GM19438 (cell line): Measurements from ENCODE around the gene PACS1.
A peak's percentile ranks its signal among the peaks of the same experiment; 100 is the strongest.

Experiments used
- ATAC-seq: cut with Tn5 transposase; IDR thresholded peaks from one replicate; pipeline ENCODE4 v1.9.1; 2021; ENCODE audit warnings: low read depth; ENCODE audit not compliant: unreplicated experiment

Gene PACS1

DNA sequence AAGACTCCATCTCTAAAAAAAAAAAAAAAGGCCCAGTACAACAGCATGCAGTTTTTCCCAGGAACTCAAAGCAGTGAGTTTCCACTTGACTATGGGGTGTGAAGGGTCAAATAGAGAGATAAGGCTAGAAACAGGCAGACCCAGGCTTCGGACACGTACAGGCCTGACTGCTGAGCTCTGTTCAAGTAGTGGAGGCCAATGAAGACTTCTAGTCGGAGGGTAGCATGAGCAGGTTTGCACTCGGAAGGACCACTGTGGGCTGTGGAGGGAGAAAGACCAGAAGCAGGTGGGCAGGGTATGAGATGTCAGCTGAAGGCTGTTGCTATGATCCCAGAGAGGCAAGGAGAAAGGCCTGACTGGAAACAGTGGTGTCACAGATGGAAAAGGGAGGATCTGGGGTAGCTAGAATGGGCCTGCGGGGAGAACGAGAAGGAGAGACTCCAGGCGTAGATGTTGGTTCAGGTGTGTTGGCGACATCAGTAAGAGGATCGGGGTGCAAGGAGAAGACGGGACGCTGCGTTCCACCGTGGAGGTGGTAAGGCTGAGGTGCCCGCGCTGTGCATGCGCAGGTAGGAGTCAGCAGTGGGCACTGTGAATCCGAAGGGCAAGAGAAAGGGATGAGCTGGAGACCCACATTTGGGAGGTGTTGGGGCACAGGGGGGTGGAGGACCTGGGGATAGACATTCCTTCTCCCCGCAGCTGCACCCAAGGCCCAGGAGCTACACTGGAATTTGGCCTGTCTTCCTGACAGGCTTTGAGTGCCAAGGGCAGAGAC is 149.0 kb downstream of the PACS1 start:
- ATAC-seq = no peak

GRCh38 chr11:66219846-66220565 is 149.9 kb downstream of the PACS1 start:
- ATAC-seq = no peak

GRCh38 chr11:66220566-66220935 is 150.5 kb downstream of the PACS1 start:
- no peak for ATAC-seq

GRCh38 chr11:66221012-66221411 is 150.9 kb downstream of the PACS1 start:
- ATAC-seq = no peak

DNA sequence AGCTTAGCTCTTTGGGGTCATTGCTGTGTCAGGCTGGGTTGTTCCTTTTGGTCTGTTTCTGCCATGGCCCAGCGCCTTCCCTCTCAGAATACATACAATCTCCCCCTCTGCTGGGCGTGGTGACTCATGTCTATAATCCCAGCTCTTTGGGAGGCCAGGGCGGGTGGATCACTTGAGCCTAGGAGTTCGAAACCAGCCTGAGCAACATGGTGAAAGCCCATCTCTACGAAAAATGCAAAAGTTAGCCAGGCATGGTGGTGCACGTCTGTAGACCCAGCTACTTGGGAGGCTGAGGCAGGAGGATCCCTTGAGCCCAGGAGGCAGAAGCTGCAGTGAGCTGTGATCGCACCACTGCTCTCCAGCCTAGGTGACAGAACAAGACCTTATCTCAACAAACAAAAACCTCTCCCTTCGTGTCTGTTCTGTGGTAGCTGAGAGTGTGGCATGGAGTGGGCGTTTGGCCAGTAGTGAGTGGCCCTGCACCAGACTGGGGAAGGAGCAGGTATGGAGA is 151.7 kb downstream of the PACS1 start:
- ATAC-seq = no peak

- peak; percentile 84 for ATAC-seq
These were observed 152.5 kb downstream of the PACS1 start for GRCh38 chr11:66222358-66223149.

GRCh38 chr11:66224226-66224855 is 154.3 kb downstream of the PACS1 start:
- ATAC-seq = no peak

DNA sequence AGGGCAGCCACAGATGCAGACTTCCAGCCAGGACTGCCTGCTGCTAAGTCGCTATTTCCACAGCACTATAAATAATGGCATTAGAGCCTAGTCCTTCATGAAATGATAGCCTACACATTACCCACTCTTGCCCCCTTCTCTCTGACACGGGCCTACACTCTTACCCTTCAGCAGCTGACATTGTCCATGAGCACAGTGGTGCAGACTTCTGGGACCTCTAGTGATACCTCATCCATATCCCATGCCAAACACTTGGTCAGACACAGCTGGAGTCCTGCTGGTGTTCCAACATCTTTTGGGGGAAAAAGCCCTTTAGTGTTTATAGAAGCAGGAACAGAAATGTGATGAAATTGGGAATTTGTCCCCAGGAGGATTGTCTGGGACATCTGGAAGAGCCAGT is 155.0 kb downstream of the PACS1 start:
- ATAC-seq = no peak

DNA sequence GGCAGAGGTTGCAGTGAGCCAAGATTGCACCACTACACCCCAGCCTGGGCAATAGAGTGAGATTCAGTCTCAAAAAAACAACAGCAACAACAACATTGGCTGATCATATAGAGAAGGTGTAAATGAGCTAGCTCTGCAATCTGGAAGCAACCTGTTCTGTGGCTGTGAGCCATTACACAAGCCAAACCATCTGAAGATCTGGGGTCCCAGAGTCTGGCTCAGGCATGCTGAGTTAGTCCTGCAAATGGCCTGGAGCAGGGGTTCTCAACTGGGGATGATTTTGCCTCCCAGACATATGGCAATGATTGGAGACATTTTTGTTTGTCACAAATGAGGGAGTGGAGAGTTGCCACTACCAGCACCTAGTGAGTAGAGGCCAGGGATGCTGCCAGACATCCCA is 156.0 kb downstream of the PACS1 start:
- ATAC-seq = no peak

DNA sequence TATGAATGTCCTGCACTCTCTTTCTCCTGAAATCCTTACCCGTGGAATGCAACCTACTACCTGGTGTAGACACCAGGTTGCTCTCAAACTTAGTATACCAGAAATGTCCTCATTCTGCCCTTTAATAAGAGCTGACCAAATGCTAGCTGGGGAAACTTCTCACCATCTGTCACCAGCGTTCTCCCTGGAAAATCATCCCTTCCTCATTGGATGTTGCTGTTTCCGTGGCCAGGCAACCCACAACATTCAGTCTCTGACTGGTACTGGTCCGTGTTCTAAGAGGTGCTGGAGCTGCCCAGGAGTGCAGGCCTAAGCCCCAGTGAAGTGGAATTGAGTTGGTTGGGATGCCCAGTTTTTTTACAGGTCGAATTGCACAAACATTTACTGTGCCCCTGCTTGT is 157.6 kb downstream of the PACS1 start:
- ATAC-seq = no peak

DNA sequence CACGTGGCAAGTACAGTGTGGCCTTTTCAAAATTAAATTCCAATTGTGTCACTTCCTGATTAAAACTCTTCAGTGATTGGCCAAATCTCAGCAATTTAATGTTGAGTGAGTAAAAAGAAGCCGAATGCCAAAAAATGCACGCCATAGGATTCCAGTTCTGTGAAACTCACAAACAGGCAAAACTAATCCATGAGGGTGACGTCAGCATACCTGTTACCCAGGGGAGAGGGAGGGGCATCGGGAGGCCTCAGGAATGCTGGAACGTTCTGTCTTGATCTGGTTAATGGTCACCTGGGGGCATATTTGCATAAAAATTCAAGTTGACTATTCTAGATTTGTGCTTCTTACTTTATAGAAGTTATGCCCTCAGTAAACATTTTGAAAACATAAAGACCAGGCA is 158.4 kb downstream of the PACS1 start:
- no peak for ATAC-seq

GRCh38 chr11:66230156-66230555 is 160.1 kb downstream of the PACS1 start:
- no peak for ATAC-seq

GRCh38 chr11:66230978-66231377 is 160.9 kb downstream of the PACS1 start:
- no peak for ATAC-seq

GRCh38 chr11:66231561-66231960 is 161.5 kb downstream of the PACS1 start:
- no peak for ATAC-seq

- no peak for ATAC-seq
These were observed 162.7 kb downstream of the PACS1 start for GRCh38 chr11:66232769-66233168.

- no peak for ATAC-seq
These were observed 163.2 kb downstream of the PACS1 start for GRCh38 chr11:66233301-66233700.

GRCh38 chr11:66235141-66235540 is 165.1 kb downstream of the PACS1 start:
- no peak for ATAC-seq

GRCh38 chr11:66237867-66238266 is 167.8 kb downstream of the PACS1 start:
- ATAC-seq = no peak

GRCh38 chr11:66238786-66239413 is 168.8 kb downstream of the PACS1 start:
- no peak for ATAC-seq

DNA sequence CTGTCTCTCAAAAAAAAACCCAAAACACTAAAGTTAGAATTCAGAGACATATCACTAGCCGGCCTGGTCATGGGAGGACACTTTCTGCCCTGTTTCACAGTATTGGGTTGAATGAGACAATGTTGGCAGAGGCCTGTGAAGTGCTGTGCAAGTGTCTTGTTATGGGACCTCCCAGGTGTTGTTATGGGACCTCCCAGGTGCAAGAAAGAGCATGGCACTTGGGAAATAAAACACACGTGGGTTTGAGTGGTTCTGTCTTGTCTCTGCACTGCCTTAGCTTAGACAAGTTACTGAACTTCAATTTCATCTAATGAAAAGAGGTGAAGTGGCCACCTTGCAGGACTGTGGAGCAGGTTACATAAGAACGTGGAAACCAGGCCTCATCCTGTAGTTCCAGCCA is 169.4 kb downstream of the PACS1 start:
- no peak for ATAC-seq
